Measurements from ENCODE around the gene SMARCA5.

DNA sequence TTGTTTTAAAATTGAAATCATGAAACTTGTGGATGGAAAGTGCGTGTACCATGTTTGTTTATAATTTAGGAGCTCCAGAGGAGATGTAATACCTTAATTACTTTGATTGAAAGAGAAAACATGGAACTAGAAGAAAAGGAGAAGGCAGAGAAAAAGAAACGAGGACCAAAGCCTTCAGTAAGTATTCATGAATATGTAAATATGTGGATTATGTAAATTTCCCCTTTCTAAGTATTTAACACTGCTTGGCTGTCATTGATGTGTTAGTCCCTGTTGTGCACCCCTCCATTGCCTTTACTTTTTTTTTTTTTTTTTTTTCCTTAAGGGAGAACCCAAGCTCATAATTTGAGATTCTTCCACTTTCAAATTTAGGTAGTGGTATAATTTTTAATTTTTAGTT lies 36.4 kb downstream of the SMARCA5 start:
- TF ChIP-seq POLR2A (IDR thresholded peaks at IDR 0.05): no peak
- TF ChIP-seq, protein P1, sequence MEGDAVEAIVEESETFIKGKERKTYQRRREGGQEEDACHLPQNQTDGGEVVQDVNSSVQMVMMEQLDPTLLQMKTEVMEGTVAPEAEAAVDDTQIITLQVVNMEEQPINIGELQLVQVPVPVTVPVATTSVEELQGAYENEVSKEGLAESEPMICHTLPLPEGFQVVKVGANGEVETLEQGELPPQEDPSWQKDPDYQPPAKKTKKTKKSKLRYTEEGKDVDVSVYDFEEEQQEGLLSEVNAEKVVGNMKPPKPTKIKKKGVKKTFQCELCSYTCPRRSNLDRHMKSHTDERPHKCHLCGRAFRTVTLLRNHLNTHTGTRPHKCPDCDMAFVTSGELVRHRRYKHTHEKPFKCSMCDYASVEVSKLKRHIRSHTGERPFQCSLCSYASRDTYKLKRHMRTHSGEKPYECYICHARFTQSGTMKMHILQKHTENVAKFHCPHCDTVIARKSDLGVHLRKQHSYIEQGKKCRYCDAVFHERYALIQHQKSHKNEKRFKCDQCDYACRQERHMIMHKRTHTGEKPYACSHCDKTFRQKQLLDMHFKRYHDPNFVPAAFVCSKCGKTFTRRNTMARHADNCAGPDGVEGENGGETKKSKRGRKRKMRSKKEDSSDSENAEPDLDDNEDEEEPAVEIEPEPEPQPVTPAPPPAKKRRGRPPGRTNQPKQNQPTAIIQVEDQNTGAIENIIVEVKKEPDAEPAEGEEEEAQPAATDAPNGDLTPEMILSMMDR (IDR thresholded peaks at IDR 0.05): no peak
